BE2C (cell line): ENCODE results near the gene CDC37.

Experiments used
- DNase-seq: peaks from one replicate; pipeline ENCODE4 v3.0.0-alpha.2; 2020
- H3K27me3 ChIP-seq: fragments of 250-450 bp; sonication (Bioruptor Pico); 2 replicates; pipeline ENCODE4 v1.5.1; 2020; ENCODE audit warnings: mild to moderate bottlenecking
- H3K36me3 ChIP-seq: fragments of 250-450 bp; sonication (Bioruptor Pico); 2 replicates; pipeline ENCODE4 v1.5.1; 2020; ENCODE audit warnings: mild to moderate bottlenecking
- H3K4me1 ChIP-seq: fragments of 250-450 bp; sonication (Bioruptor Pico); 2 replicates; pipeline ENCODE4 v1.5.1; 2020
- H3K4me3 ChIP-seq: 2 replicates; pipeline ENCODE4 v1.5.1; 2011; ENCODE audit warnings: low read depth, low read length
- H3K9me3 ChIP-seq: fragments of 250-450 bp; sonication (Bioruptor Pico); 2 replicates; pipeline ENCODE4 v1.5.1; 2020
- TF ChIP-seq, protein P1 (sequence below): IDR thresholded peaks from 2 replicates; pipeline ENCODE4 v1.5.1; 2012; ENCODE audit warnings: mild to moderate bottlenecking, low read depth, low read length

Gene CDC37

DNA sequence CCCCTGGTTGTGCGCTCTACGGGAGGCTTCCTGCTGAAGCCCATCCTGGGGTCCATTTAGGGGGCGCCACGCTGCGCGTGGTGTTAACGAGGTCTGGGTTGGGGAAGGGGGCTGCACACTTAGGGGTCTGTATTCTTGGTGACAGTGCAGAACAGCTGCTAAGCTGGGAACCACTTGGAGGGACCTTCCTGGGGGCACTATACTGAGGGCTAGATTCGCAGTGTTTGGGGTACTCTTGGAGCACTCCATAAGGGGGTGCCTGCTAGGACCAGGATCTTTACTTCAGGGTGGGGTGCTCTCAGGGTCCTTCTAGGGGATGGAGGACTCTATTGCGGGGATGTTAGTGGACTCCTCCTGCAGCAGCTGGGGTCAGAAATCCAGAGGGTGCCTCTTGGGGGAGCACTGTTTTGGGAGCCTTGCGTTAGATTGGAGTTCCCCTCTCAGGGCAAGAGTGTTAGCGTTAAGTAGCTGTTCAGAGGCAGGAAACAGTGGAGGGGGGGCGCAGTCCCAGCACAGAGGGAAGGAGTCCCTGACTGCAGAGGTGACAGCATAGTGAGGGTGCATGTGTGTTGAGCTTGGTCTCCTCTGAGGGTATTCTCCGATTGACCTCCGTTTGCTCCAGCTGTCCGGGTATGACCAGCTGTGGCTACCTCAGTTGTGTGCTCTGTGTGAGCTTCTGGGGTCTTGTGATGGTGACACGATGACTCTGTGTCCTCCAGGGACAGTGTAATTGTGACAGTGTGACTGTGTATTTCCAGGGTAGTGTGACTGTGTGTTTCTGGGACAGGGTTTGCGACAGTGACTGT is 18.1 kb upstream of the CDC37 start:
- Histone ChIP-seq H3K36me3 (no peaks in the 10 kb centered on the region), H3K9me3 (no peaks in the 10 kb centered on the region), H3K27me3 (no peaks in the 10 kb centered on the region), H3K4me1 (peaks cover 8% of the 10 kb centered on the region), H3K4me3 (peak overlapping the region; percentile 99)
- DNase-seq: no peak
- TF ChIP-seq, protein P1, sequence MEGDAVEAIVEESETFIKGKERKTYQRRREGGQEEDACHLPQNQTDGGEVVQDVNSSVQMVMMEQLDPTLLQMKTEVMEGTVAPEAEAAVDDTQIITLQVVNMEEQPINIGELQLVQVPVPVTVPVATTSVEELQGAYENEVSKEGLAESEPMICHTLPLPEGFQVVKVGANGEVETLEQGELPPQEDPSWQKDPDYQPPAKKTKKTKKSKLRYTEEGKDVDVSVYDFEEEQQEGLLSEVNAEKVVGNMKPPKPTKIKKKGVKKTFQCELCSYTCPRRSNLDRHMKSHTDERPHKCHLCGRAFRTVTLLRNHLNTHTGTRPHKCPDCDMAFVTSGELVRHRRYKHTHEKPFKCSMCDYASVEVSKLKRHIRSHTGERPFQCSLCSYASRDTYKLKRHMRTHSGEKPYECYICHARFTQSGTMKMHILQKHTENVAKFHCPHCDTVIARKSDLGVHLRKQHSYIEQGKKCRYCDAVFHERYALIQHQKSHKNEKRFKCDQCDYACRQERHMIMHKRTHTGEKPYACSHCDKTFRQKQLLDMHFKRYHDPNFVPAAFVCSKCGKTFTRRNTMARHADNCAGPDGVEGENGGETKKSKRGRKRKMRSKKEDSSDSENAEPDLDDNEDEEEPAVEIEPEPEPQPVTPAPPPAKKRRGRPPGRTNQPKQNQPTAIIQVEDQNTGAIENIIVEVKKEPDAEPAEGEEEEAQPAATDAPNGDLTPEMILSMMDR: no peak

DNA sequence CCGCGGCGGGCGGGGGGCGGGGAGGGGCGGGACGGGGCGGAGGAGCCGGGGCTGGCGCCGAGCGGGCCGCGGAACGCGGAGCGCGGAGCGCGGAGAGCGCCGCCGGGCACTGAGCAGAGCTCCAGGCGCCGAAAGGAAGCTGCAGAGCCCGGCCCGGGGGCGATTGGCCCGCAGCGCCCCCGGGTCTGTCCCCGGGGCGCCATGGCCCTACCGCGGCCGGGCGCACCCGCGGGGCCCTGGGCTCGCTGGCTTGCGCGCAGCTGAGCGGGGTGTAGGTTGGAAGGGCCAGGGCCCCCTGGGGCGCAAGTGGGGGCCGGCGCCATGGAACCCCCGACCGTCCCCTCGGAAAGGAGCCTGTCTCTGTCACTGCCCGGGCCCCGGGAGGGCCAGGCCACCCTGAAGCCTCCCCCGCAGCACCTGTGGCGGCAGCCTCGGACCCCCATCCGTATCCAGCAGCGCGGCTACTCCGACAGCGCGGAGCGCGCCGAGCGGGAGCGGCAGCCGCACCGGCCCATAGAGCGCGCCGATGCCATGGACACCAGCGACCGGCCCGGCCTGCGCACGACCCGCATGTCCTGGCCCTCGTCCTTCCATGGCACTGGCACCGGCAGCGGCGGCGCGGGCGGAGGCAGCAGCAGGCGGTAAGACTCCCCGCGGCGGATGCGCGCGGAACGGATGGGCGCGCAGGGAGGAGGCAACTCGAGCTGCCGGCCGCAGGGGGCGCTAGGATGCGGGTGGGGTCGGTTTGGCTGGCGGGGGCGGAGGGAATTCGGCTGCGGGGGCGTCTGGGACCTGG is 17.3 kb upstream of the CDC37 start, which contains the start of gene PDE4A:
Gene PDE4A (plus strand): TSS at position 95 of the 796 bp plus-strand sequence. CDS start 227 bp downstream, at position 322.
- H3K4me1 ChIP-seq: peaks cover 8% of the 10 kb centered on the region

DNA sequence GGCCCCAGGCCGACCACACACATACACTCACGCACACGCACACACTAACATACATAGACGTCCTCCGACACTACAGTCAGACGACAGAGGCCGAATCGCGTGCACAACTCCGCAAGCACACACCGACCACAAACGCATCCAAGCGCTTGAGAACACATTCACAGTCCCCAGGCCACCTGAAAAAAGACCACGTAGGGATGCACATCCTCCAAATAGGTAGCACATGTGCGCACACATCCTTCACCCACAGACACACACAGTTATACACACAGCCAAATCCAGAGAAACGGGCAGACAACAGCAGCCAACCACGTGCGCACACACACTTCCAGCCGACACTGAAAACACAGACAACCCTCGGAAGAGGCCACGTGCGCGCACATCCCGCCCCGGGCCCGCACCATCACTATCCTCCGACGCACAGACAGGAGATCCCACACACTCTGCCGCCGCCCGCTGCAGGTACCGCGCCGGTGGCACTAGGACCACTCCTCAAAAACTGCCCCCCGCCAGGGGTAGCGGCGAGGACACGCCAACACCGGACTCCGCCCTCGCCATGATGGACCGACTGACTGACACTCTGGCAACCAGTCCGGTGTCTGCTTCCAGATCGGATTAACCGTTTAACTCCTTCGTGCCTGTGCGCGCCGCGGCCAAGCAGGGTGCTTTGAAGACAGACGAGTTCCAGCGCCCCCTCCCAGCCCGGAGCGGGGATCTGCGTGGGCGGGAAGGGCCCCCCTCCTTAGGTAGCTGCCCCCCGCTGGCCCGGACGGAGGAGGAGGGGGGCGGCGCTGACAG is 16.5 kb upstream of the CDC37 start:
- Histone ChIP-seq H3K9me3 (no peaks in the 10 kb centered on the region), H3K4me1 (peaks cover 8% of the 10 kb centered on the region), H3K4me3 (peak overlapping the region; percentile 99), H3K27me3 (no peaks in the 10 kb centered on the region), H3K36me3 (no peaks in the 10 kb centered on the region)
- TF ChIP-seq, protein P1: no peak
- DNase-seq: peak; percentile 98

More for the DNA sequence above, 17.3 kb upstream of the CDC37 start, which contains the start of gene PDE4A:
- DNase-seq: peak; percentile 87
- Histone ChIP-seq H3K4me3 (peak within 1 kb of the TSS; percentile 99), H3K9me3 (no peaks in the 10 kb centered on the region), H3K36me3 (no peaks in the 10 kb centered on the region), H3K27me3 (no peaks in the 10 kb centered on the region)
- TF ChIP-seq, protein P1: peak; percentile 61

DNA sequence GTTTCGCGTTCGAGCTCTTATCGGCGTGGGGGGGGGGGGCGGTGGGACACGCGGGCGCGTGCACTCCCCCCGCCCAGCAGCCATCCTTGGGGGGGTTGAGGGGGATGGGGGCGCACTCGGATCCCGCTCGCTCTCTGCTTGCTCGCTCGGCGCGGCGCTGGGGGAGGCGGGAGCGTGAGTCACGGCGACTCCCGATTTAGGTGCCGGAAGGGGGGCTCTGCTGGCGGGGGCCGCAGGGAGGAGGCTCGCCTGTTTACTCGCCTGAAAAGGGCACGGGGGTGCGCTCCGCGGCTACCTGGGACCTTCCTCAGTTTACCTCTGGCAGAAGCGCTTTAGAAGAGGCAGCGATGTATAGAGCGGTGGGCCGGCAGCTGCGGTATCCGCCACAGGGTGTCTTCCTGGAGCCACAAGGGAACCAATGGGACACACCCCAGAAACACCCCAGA is 15.9 kb upstream of the CDC37 start:
- TF ChIP-seq, protein P1: no peak
- peak overlapping the region; percentile 99 for H3K4me3 ChIP-seq
- peaks cover 4% of the 10 kb centered on the region for H3K4me1 ChIP-seq
- peak; percentile 67 for DNase-seq
- no peaks in the 10 kb centered on the region for H3K36me3 ChIP-seq
- H3K9me3 ChIP-seq: no peaks in the 10 kb centered on the region
- H3K27me3 ChIP-seq: no peaks in the 10 kb centered on the region

DNA sequence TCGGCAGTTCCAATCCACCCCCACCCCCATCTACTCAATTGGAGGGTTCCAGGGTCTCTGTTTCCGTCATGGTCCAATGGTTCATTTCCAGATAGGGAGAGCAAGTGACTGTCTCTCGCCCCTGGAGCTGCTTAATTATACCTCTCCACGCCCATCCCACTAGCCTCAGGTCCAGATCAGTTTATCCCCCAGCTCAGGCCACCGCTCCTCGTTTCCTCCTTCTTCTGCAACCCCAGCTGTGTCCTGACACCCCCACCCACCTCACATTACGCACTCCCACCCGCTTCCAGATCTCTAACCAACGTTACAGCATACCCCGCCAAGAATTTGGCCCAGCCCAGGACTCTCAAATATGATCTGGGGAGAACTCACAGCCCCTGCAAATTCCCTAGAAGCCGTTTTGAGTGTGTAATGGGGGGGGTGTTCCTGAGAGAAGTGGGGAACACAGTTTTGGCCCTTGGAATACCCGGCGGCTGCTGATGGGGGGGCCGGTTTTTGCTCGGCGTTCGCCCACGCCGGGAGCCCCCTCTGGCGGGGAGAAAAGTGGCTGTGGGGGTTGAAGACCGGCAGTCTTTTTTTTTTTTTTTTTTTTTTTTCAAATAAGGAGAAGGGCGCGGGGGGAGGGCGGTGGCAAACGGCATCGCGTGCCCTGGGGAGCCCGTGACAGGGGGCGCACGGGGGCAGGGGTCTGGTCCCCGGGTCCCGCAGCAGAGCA is 15.3 kb upstream of the CDC37 start:
- no peaks in the 10 kb centered on the region for H3K9me3 ChIP-seq
- no peaks in the 10 kb centered on the region for H3K27me3 ChIP-seq
- peaks cover 4% of the 10 kb centered on the region for H3K4me1 ChIP-seq
- H3K36me3 ChIP-seq: no peaks in the 10 kb centered on the region
- peak overlapping the region; percentile 99 for H3K4me3 ChIP-seq
- peak; percentile 75 for DNase-seq
- TF ChIP-seq, protein P1: peak; percentile 25; the same call in 1 of the 2 replicates
